Muscle layer of duodenum (tissue), 2 donors: Measurements from ENCODE around the gene B4GALT7.

ENCODE experiments used
- H3K27ac ChIP-seq: one replicate; pipeline ENCODE4 v1.7.0; 2013; ENCODE audit warnings: mild to moderate bottlenecking, low read length
- H3K27me3 ChIP-seq: one replicate; pipeline ENCODE4 v1.7.0; 2013; ENCODE audit warnings: low read depth, mild to moderate bottlenecking, control low read depth, low read length
- H3K36me3 ChIP-seq, 2 donors: one replicate each; pipeline ENCODE4 v1.7.0; 2013; ENCODE audit warnings: low read length in 2 of 2, control low read depth in 1 of 2, mild to moderate bottlenecking in 1 of 2; ENCODE audit not compliant: insufficient read depth in 2 of 2, control insufficient read depth in 1 of 2
- H3K4me1 ChIP-seq, 2 donors: one replicate each; pipeline ENCODE4 v1.7.0; 2013; ENCODE audit warnings: low read length in 2 of 2, mild to moderate bottlenecking in 2 of 2, control low read depth in 1 of 2, moderate library complexity in 1 of 2; ENCODE audit not compliant: insufficient read depth in 2 of 2, control insufficient read depth in 1 of 2
- H3K4me3 ChIP-seq, 2 donors: one replicate each; pipeline ENCODE4 v1.7.0; 2013; ENCODE audit warnings: low read length in 2 of 2, low read depth in 1 of 2, mild to moderate bottlenecking in 1 of 2
- H3K9me3 ChIP-seq, 2 donors: one replicate each; pipeline ENCODE4 v1.7.0; 2013; ENCODE audit warnings: low read length in 2 of 2, control low read depth in 1 of 2, mild to moderate bottlenecking in 1 of 2; ENCODE audit not compliant: control insufficient read depth in 1 of 2
- donor health status: healthy.

Gene B4GALT7

DNA sequence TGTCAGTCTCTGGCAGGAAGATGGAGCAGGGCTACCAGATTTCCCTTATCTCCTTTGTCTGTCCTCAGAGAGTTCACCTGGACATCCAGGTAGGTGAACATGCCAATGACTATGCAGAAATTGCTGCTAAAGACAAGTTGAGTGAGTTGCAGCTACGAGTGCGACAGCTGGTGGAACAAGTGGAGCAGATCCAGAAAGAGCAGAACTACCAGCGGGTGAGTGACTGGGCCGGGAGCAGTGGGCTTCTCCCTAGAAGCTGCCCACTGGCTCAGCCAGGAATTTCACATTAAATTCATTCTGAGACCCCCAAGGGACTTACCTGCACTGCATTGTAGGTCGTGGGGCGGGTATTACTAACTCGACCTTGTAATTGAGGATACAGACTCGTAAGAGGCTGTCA is 5.9 kb upstream of the B4GALT7 start:
- peaks cover 33 to 37% of the 10 kb centered on the region in 2 donors for H3K36me3 ChIP-seq
- peaks cover 5 to 20% of the 10 kb centered on the region in 2 donors for H3K4me1 ChIP-seq
- no peaks in the 10 kb centered on the region for H3K9me3 ChIP-seq
- no peak overlapping the region for H3K27ac ChIP-seq
- H3K4me3 ChIP-seq: no peak overlapping the region
- H3K27me3 ChIP-seq: no peaks in the 10 kb centered on the region

DNA sequence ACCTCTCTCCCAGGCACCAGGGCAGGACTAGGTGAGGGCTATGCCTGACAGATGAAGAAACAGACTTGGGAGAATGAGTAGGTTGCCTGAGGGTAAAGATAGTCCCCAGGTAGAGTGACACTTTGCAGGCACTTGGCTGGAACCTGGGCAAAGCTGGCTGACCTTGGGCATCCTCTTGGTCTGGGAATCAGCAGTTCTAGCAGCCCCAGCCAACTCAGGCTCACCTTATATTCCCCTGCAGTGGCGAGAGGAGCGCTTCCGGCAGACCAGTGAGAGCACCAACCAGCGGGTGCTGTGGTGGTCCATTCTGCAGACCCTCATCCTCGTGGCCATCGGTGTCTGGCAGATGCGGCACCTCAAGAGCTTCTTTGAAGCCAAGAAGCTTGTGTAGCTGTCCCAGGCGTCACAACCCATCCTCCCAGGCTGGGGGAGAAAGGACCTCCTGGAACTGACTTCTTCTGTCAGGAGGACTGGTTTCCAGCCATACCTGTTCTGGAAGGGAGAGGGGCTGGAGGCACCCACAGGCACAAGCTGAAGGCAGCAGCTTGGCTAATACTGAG is 4.8 kb upstream of the B4GALT7 start:
- H3K27me3 ChIP-seq: no peaks in the 10 kb centered on the region

DNA sequence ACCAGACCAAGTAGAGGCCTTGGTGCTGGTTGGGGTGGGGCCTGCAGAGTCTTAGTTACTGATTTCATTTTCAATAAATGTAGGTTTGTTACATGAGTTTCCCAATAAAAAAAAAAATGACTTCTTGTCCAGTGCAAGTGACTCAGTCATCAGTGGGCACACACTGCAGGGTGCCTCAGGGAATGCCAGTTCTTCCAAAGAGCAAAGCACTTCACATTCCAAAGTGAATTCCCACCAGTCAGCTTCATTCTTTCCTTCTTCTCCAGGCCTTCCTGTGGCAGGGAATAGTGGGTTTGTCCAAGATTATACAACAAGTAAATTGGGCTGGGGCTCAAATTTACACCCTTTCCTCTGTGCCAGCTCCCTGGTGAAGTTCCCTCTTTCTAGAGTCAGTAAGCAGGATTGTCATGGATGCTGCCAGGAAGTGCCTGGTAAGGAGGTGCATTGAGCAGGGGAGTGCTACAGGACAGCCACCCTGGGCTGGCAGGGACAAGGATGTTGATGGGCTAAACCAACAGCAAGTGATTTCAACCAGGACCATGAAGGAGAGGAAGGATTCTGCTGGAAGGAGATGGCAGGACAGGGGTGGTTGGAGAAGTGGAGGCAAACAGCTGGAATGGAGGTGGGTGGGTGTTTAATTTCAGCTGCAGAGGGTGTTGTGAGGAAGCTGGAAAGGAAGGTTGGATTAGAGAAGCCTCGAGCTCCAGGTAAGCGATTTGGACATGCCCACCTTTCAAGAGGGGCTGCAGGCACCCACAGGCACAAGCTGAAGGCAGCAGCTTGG is 3.7 kb upstream of the B4GALT7 start:
- no peak overlapping the region for H3K4me3 ChIP-seq

More for the DNA sequence above, 4.8 kb upstream of the B4GALT7 start:
- Histone ChIP-seq H3K27ac (no peak overlapping the region), H3K36me3 (peaks cover 33 to 37% of the 10 kb centered on the region in 2 donors), H3K4me1 (peaks cover 5 to 20% of the 10 kb centered on the region in 2 donors), H3K9me3 (no peaks in the 10 kb centered on the region), H3K4me3 (no peak overlapping the region)

DNA sequence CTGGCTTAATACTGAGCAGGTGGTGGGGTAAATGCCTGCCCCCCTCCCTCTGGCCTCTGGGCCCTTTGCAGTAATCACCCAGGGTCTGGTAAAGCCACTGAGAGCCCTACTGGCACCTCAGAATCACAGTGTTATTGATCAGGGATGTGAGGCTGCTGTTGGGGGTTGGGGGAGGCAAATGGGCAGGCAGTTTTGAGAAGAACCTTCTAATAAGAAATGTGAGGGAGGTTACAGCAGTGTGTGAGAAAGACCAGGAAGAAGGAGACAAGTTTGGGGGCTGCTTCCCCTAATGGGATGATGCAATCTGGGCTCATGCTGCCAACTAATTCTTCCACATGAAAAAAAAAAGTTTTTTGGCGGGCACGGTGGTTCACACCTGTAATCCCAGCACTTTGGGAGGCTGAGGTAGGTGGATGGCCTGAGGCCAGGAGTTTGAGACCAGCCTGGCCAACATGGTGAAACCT is 3.1 kb upstream of the B4GALT7 start:
- Histone ChIP-seq H3K4me1 (peaks cover 15 to 25% of the 10 kb centered on the region in 2 donors), H3K36me3 (peaks cover 33 to 37% of the 10 kb centered on the region in 2 donors), H3K4me3 (no peak overlapping the region), H3K27me3 (no peaks in the 10 kb centered on the region), H3K9me3 (no peaks in the 10 kb centered on the region), H3K27ac (no peak overlapping the region)

More for the DNA sequence above, 3.7 kb upstream of the B4GALT7 start:
- H3K9me3 ChIP-seq: no peaks in the 10 kb centered on the region
- no peak overlapping the region for H3K27ac ChIP-seq
- no peaks in the 10 kb centered on the region for H3K27me3 ChIP-seq
- H3K36me3 ChIP-seq: peaks cover 33 to 37% of the 10 kb centered on the region in 2 donors
- peaks cover 13 to 27% of the 10 kb centered on the region in 2 donors for H3K4me1 ChIP-seq

DNA sequence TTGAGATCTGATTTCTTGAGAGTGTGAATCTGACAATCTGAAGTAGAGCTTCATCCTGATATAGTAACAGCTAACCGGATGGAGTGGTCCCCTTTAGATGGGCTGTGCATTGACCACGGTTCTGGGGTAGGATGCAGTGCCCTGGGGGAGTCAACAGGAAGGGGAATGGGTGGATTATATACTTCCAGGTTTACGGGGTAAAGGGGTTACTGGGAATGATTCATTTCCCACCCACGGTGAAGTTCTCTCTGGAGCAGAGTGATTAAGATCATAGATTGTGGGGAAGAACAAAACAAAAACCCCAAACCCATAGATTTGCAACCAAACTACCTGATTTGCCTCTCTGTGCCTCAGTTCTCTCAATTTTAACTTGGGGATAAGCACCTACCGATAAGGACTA is 1.5 kb upstream of the B4GALT7 start:
- H3K4me1 ChIP-seq: peaks cover 12 to 15% of the 10 kb centered on the region in 2 donors
- no peaks in the 10 kb centered on the region for H3K27me3 ChIP-seq
- H3K36me3 ChIP-seq: peaks cover 30 to 34% of the 10 kb centered on the region in 2 donors
- no peak overlapping the region for H3K27ac ChIP-seq
- no peak overlapping the region for H3K4me3 ChIP-seq
- H3K9me3 ChIP-seq: no peaks in the 10 kb centered on the region

DNA sequence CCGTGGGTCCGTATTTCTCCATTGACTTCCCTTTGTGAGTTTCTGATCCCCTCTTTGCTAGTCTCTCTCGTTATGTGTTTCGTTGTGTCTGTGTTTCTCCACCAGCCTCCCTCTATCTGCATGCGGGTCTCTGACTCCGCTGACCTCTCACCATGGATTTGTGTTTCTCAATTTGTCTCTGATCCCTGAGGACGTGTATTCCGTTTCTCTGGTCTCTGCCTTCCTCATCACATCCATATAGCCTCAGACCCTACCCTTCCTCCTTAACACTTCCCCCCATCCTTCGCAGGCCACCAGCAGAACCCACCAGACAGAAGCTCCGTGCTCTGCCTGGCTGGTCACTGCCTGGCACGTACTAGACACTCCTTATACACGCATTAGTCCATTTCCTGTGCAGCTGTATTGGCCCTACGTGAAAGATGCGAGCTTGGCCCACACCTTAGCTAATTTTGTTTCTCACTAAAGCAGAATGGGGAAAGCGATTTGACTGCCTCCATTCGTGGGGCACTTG is 631 bp downstream of the B4GALT7 start:
- H3K27me3 ChIP-seq: no peaks in the 10 kb centered on the region
- H3K4me3 ChIP-seq: peak overlapping the region; percentile 68 to 98
- peaks cover 10 to 13% of the 10 kb centered on the region in 2 donors for H3K36me3 ChIP-seq
- peak overlapping the region; percentile 79 for H3K27ac ChIP-seq
- no peaks in the 10 kb centered on the region for H3K9me3 ChIP-seq
- peaks cover 9 to 10% of the 10 kb centered on the region in 2 donors for H3K4me1 ChIP-seq

DNA sequence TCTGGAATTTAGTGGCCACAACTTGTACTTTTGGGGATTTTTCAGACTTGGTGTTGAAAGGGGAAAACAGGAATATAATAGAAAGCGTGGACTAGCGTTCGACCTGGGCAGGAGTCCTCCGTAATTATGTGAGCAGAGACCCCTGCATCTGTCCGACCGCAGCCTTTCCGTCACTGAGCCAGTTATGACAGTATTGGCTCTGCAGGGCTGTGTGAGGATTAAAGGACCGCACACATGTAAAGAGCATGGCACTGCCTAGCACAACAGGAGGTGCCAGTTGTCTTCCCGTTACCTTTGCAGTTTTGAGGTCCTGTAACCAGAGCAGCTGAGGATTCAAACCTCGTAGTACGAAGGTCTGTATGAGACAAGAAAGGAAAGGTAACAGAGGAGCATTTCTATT is 1.2 kb downstream of the B4GALT7 start:
- Histone ChIP-seq H3K4me3 (peak overlapping the region; percentile 68 to 98), H3K27ac (no peak overlapping the region), H3K36me3 (peaks cover 4 to 8% of the 10 kb centered on the region in 2 donors), H3K27me3 (no peaks in the 10 kb centered on the region), H3K4me1 (peaks cover 9 to 10% of the 10 kb centered on the region in 2 donors), H3K9me3 (no peaks in the 10 kb centered on the region)

DNA sequence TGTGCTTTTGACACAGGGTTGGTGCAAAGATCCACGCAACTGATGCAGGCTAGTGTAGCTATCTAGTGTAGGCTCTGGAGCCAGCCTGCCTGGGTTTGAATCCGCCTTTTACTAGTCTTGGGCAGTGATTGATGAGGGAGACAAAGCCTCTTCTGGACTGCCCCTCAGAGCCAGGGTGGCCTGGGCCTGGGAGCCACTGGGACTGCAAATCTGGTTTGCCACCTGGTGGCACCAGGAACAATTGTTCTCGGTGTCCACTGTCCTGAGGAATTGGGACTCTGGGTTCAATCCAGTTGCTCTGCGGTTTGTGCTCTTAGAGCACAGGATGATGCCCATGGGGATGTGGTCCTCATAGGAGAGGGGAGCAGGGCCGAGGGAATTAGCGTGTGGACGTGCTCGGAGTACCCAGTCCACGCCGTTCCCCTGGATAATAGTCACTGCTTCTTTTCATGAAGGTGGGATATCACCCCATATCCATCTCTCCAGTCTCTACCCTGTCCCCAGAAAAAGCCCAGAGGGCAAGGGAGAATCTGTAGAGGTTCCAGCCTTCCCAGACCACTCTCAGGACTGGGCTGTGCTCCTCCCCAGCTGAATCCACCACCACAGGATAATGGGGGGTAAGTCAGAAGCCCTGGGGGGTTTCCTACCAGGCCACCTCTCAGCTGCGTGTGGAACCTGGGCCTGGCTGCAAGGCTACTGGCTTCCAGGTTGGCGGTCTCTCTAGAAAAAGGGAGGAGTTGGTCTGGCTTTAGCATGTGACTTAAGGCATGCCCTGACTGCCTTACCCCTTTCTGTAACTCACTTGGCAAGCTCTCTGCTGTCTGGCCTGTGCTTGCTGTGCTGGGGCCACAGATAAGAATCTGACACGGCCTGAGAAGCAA is 1.9 kb downstream of the B4GALT7 start:
- peaks cover 0 to under 1% of the 10 kb centered on the region in 2 donors for H3K36me3 ChIP-seq
- H3K27me3 ChIP-seq: no peaks in the 10 kb centered on the region
- H3K9me3 ChIP-seq: no peaks in the 10 kb centered on the region
- no peak overlapping the region for H3K27ac ChIP-seq
- peaks cover 9 to 10% of the 10 kb centered on the region in 2 donors for H3K4me1 ChIP-seq
- no peak overlapping the region for H3K4me3 ChIP-seq

DNA sequence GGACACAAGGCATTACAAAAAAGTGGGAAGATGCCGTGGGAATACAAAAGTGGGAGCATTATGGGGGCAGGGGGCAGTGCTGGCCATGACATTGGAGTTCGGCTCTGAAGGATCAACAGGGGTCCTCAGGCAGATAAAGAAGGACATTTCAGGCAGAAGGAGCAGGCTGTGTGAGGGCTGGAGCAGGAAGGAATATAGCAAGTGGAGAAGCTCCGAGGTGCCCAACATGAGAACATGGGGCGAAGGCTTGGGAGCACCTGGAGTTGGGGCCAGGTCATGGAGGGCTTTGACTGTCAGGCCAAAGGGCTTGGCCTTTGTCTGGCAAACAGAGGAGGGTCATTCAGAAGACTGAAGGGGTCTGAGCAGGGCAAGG is 2.5 kb downstream of the B4GALT7 start:
- Histone ChIP-seq H3K4me3 (no peak overlapping the region), H3K36me3 (no peaks in the 10 kb centered on the region)

DNA sequence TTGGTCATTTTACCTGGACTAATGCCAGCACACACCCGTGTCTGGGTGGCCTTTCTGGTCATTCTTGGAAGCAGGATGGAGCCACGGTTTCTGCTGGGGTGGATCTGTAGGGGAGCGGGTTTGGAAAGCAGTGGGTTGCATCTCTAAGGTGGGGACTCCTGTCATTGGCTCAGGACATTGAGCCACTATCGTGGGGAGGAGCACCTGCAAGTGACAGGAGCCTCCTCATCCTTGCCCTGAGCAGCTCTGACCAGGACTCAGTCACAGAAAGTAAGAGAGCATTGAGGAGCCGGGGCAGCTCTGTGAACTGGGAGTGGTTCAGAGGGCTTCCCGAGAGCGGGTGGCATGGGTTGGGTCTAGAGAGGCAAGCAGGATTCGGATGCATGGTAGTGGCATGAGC is 3.7 kb downstream of the B4GALT7 start:
- Histone ChIP-seq H3K4me3 (no peak overlapping the region), H3K4me1 (peaks cover 9 to 22% of the 10 kb centered on the region in 2 donors), H3K27me3 (no peaks in the 10 kb centered on the region), H3K27ac (no peak overlapping the region), H3K9me3 (no peaks in the 10 kb centered on the region), H3K36me3 (no peaks in the 10 kb centered on the region)

More for the DNA sequence above, 2.5 kb downstream of the B4GALT7 start:
- H3K27ac ChIP-seq: no peak overlapping the region
- H3K9me3 ChIP-seq: no peaks in the 10 kb centered on the region
- H3K27me3 ChIP-seq: no peaks in the 10 kb centered on the region
- peaks cover 9 to 16% of the 10 kb centered on the region in 2 donors for H3K4me1 ChIP-seq

DNA sequence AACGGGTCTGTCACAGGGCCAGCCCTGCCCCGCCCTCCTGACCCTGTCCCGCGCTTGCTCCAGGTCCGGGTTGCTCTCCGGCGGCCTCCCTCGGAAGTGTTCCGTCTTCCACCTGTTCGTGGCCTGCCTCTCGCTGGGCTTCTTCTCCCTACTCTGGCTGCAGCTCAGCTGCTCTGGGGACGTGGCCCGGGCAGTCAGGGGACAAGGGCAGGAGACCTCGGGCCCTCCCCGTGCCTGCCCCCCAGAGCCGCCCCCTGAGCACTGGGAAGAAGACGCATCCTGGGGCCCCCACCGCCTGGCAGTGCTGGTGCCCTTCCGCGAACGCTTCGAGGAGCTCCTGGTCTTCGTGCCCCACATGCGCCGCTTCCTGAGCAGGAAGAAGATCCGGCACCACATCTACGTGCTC is 4.2 kb downstream of the B4GALT7 start:
- H3K27me3 ChIP-seq: no peaks in the 10 kb centered on the region
- H3K4me3 ChIP-seq: no peak overlapping the region
- H3K36me3 ChIP-seq: no peaks in the 10 kb centered on the region
- peaks cover 9 to 22% of the 10 kb centered on the region in 2 donors for H3K4me1 ChIP-seq
- H3K9me3 ChIP-seq: no peaks in the 10 kb centered on the region
- H3K27ac ChIP-seq: no peak overlapping the region
